Erythroblast (primary cell): ENCODE measurements around the gene JARID2.

Experiments used
- GATA1 ChIP-seq: IDR thresholded peaks from 2 replicates; pipeline ENCODE4 v1.6.1; 2011; ENCODE audit warnings: low read depth, mild to moderate bottlenecking, control low read depth, low read length, moderate library complexity
- POLR2A ChIP-seq: IDR thresholded peaks from 2 replicates; pipeline ENCODE4 v1.6.1; 2011; ENCODE audit warnings: mild to moderate bottlenecking, low read length

DNA sequence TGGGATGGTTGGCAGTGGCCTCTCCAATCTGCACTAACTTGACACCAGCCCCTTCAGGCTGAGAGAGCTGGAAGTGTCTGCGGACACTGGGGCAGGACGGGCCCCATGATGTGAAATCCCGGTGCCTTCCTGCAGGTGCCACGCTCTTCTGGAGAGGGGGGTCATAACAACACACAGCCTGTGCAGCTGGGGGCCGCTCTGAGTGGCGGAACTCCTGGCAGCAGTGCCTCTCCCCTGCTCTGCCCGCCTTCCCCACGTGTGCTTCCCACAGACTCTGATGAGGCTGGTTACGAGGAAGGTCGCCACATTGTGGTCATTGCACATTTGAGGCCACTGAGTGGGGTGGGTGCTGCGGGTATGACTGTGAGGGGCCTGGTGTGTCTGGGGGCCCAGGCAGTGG lies 271.7 kb downstream of the JARID2 start:
- no peak for TF ChIP-seq POLR2A
- TF ChIP-seq GATA1 = no peak
